Measurements from ENCODE around the gene STX1A. TPM values are rescaled to one million over a fixed set of nuclear protein-coding genes. Genes with fewer than 3 reads are reported as not detected.

Gene STX1A
- total and polyA plus RNA-seq, 2 of the 8 experiments (the other 6 are each of a cell fraction or from before 2014, with no cell fraction given): 13.5 to 17.5 TPM

GRCh38 chr7:73726083-73726466 is 6.6 kb upstream of the STX1A start:
- Histone ChIP-seq H2AK5ac (ENCODE audit: low read depth, low read length) (no peak overlapping the region), H2BK120ac (replicated peaks; ENCODE audit: low read depth, low read length) (peak overlapping the region; percentile 28), H4K5ac (ENCODE audit: insufficient read length, low read depth, low read length) (no peak overlapping the region), H2BK20ac (ENCODE audit: low read length) (peak overlapping the region; percentile 93; the same call in 1 of the 2 replicates), H3K9me3 (ENCODE audit: insufficient read depth in 2 of 2, low read depth in 1 of 2, low read length in 1 of 2) (no peaks in the 10 kb centered on the region), H2BK15ac (ENCODE audit: low read length) (peak overlapping the region; percentile 99; the same call in 1 of the 2 replicates), H4K91ac (replicated peaks; ENCODE audit: insufficient read length, low read length) (peak overlapping the region; percentile 52), H3K9ac (replicated peaks in 1 of 4; ENCODE audit: extremely low read depth in 1 of 4, low read depth in 3 of 4, low read length in 3 of 4) (no peak overlapping the region), H3K4me3 (ENCODE audit: extremely low read depth in 1 of 4, insufficient read depth in 2 of 4, low read depth in 3 of 4, low read length in 4 of 4) (no peak overlapping the region), H2BK12ac (ENCODE audit: low read depth, low read length) (peak overlapping the region; percentile 77; the same call in 1 of the 2 replicates), H4K20me1 (replicated peaks in 1 of 2; ENCODE audit: control insufficient read depth in 1 of 2, insufficient read depth in 2 of 2, low read length in 2 of 2) (peaks cover 0 to 3% of the 10 kb centered on the region in 2 experiments), H3K36me3 (ENCODE audit: control insufficient read depth in 2 of 4, insufficient read depth in 4 of 4, low read length in 3 of 4) (no peaks in the 10 kb centered on the region), H3K4me1 (replicated peaks in 1 of 4; ENCODE audit: control insufficient read depth in 3 of 4, insufficient read depth in 4 of 4, low read length in 3 of 4) (no peaks in the 10 kb centered on the region), H4K8ac (ENCODE audit: extremely low read depth, insufficient read depth, low read length) (no peak overlapping the region), H3K14ac (ENCODE audit: insufficient read length) (no peak overlapping the region), H3K27ac (ENCODE audit: low read depth, low read length) (no peak overlapping the region), H3K18ac (ENCODE audit: extremely low read depth, low read length) (no peak overlapping the region; the same call in 1 of the 2 replicates), H3K56ac (replicated peaks; ENCODE audit: insufficient read length, low read depth, low read length) (no peak overlapping the region), H2BK5ac (ENCODE audit: low read depth, low read length) (no peak overlapping the region), H3K27me3 (replicated peaks in 1 of 4; ENCODE audit: control insufficient read depth in 3 of 4, extremely low read depth in 1 of 4, insufficient read depth in 3 of 4, low read length in 3 of 4) (no peaks in the 10 kb centered on the region; a peak in 1 of 7 replicates), H3K4me2 (ENCODE audit: insufficient read depth in 1 of 2, low read depth in 2 of 2, low read length in 2 of 2) (no peak overlapping the region), H3K23ac (ENCODE audit: insufficient read length) (no peak overlapping the region), H3K4ac (replicated peaks; ENCODE audit: insufficient read length, low read depth, low read length) (no peak overlapping the region), H2AFZ (ENCODE audit: low read length) (no peak overlapping the region), H3K79me2 (ENCODE audit: control insufficient read depth in 1 of 2, insufficient read depth in 2 of 2, low read length in 2 of 2) (no peaks in the 10 kb centered on the region), H3K23me2 (ENCODE audit: low read depth, low read length) (peaks cover 3% of the 10 kb centered on the region; the same call in 1 of the 2 replicates), H3K79me1 (ENCODE audit: low read depth, low read length) (no peaks in the 10 kb centered on the region)
- CTCF ChIA-PET (ENCODE audit: partially characterized antibody): interaction anchor here (0.7 to 4.6 kb wide), 33 partner anchors 10 to 207 kb away, joined by 3 to 45 read pairs (median 5); partner anchors contain the start of gene ABHD11
- FAIRE-seq (no peak), DNase-seq (ENCODE audit: low read depth in 1 of 2, low spot score in 2 of 2) (no peak)
- POLR2A ChIA-PET (ENCODE audit: partially characterized antibody): interaction anchor here (0.9 to 1.9 kb wide), 3 partner anchors 12 to 104 kb away, joined by 3 to 6 read pairs (median 3); partner anchors contain the start of gene ABHD11
- TF ChIP-seq POU5F1 (IDR thresholded peaks at IDR 0.05; ENCODE audit: low read depth, low read length) (no peak), CEBPB (IDR thresholded peaks at IDR 0.05; ENCODE audit: low read depth, low read length) (no peak)
- WGBS, 2 experiments (ENCODE audit: extremely low coverage in 1 of 2, insufficient coverage in 1 of 2, insufficient read length in 1 of 2, insufficient replicate concordance in 2 of 2, low coverage in 1 of 2, low lambda C conversion rate in 2 of 2, missing lambda C conversion rate in 1 of 2): 88% methylated on average over 1 of the region's 1 CpG; no CpG with 5 or more reads in 1 of the 2 experiments

Measured in H1 (cell line).